NCI-H1694 (cell line): Measurements from ENCODE around the gene IFT88.

Experiments used
- DNase-seq: peaks from one replicate; lab custom pipeline; 2025; lab: John Stamatoyannopoulos, UW

IFT88 gene

GRCh38 chr13:20566898-20567874 lies at the start of gene IFT88:
IFT88 (plus strand) TSS chr13:20567157; CDS start chr13:20574386, 7,229 bp downstream.
- DNase-seq: peak; percentile 68

- no peak for DNase-seq
Observed at GRCh38 chr13:20518660-20519100, 48.3 kb upstream of the IFT88 start.

- no peak for DNase-seq
Observed at GRCh38 chr13:20519875-20520274, 47.1 kb upstream of the IFT88 start.

GRCh38 chr13:20521364-20522115 lies 45.4 kb upstream of the IFT88 start:
- DNase-seq: no peak

GRCh38 chr13:20525144-20525600 lies 41.8 kb upstream of the IFT88 start:
- no peak for DNase-seq

- DNase-seq: no peak
Observed at GRCh38 chr13:20525601-20526544, 41.1 kb upstream of the IFT88 start, which contains the start of gene CRYL1. CRYL1 (minus strand) TSS chr13:20525857; CDS start chr13:20525794, 63 bp downstream.

- no peak for DNase-seq
Observed at GRCh38 chr13:20526664-20527063, 40.3 kb upstream of the IFT88 start.

GRCh38 chr13:20528452-20528851 lies 38.5 kb upstream of the IFT88 start:
- no peak for DNase-seq

GRCh38 chr13:20534038-20534608 lies 32.8 kb upstream of the IFT88 start:
- DNase-seq: no peak

GRCh38 chr13:20536992-20537391 lies 30.0 kb upstream of the IFT88 start:
- DNase-seq: no peak

- DNase-seq: no peak
Observed at GRCh38 chr13:20544201-20544923, 22.6 kb upstream of the IFT88 start.

GRCh38 chr13:20546556-20546955 lies 20.4 kb upstream of the IFT88 start:
- DNase-seq: no peak

GRCh38 chr13:20547479-20547908 lies 19.5 kb upstream of the IFT88 start:
- DNase-seq: no peak

GRCh38 chr13:20550799-20551198 lies 16.2 kb upstream of the IFT88 start:
- no peak for DNase-seq

GRCh38 chr13:20553311-20553710 lies 13.6 kb upstream of the IFT88 start:
- no peak for DNase-seq

- no peak for DNase-seq
Observed at GRCh38 chr13:20558982-20559381, 8.0 kb upstream of the IFT88 start.

GRCh38 chr13:20559659-20560356 lies 7.1 kb upstream of the IFT88 start:
- no peak for DNase-seq

GRCh38 chr13:20561741-20562140 lies 5.2 kb upstream of the IFT88 start:
- no peak for DNase-seq

GRCh38 chr13:20565115-20565736 lies 1.7 kb upstream of the IFT88 start:
- no peak for DNase-seq
